IMR-90 (cell line): Measurements from ENCODE around the gene KCTD13. TPM values are rescaled to one million over a fixed set of nuclear protein-coding genes. Genes with fewer than 3 reads are reported as not detected.

Experiments
- ATAC-seq: fragments of 200-7000 bp; cut with Tn5 transposase; 2 replicates; pipeline ENCODE4 v1.9.1; 2020; ENCODE audit warnings: low read depth, mild to moderate bottlenecking, moderate library complexity
- BruUV-seq: library from RNA; stranded (reverse); fragments of 400-500 nt; replicated peaks from 2 replicates; lab custom pipeline; 2021; lab: Mats Ljungman, UMichigan
- CTCF ChIA-PET: fragments of 300-600 bp; formaldehyde crosslinking; extraction: SDS; loops from one replicate; lab custom pipeline; 2021; ENCODE audit warnings: antibody characterized with exemption; lab: Yijun Ruan, JAX
- POLR2A ChIA-PET: fragments of 300-600 bp; sonication (Branson Sonifier 250); formaldehyde crosslinking; loops from one replicate; lab custom pipeline; 2022; ENCODE audit warnings: antibody characterized with exemption; ENCODE audit not compliant: unreplicated experiment; lab: Charles Lee
- DNase-seq: peaks from one replicate; pipeline ENCODE4 v3.0.0; 2013
- H2AFZ ChIP-seq: replicated peaks from 2 replicates; pipeline ENCODE3; 2013; ENCODE audit warnings: low read length, mild to moderate bottlenecking; ENCODE audit not compliant: poor library complexity
- H2AK5ac ChIP-seq: 2 replicates; pipeline ENCODE4 v1.6.1; 2013; ENCODE audit warnings: low read depth, low read length, inconsistent platforms
- H2AK9ac ChIP-seq: replicated peaks from 2 replicates; pipeline ENCODE3; 2013; ENCODE audit warnings: mild to moderate bottlenecking, low read depth, low read length, moderate library complexity; ENCODE audit not compliant: poor library complexity
- H2BK120ac ChIP-seq: 2 replicates; pipeline ENCODE4 v1.6.1; 2013; ENCODE audit warnings: low read depth, low read length, inconsistent platforms
- H2BK15ac ChIP-seq: 3 replicates; pipeline ENCODE4 v1.6.1; 2013; ENCODE audit warnings: low read depth, low read length, inconsistent platforms
- H2BK20ac ChIP-seq: 2 replicates; pipeline ENCODE4 v1.6.1; 2013; ENCODE audit warnings: low read depth, mild to moderate bottlenecking, inconsistent platforms, low read length, moderate library complexity
- H2BK5ac ChIP-seq: 2 replicates; pipeline ENCODE4 v1.6.1; 2013; ENCODE audit warnings: mild to moderate bottlenecking, low read depth, low read length, inconsistent platforms; ENCODE audit not compliant: poor library complexity, severe bottlenecking
- H3K14ac ChIP-seq: replicated peaks from 2 replicates; pipeline ENCODE4 v1.6.1; 2013; ENCODE audit warnings: low read depth, low read length, inconsistent platforms
- H3K18ac ChIP-seq: 2 replicates; pipeline ENCODE4 v1.6.1; 2013; ENCODE audit warnings: low read depth, low read length, control low read depth
- H3K23ac ChIP-seq: 2 replicates; pipeline ENCODE4 v1.6.1; 2013; ENCODE audit warnings: low read depth, low read length, inconsistent platforms
- H3K27ac ChIP-seq: 2 replicates; pipeline ENCODE4 v1.5.1; 2013; ENCODE audit warnings: mild to moderate bottlenecking, control low read depth, low read length; ENCODE audit not compliant: insufficient read depth
- H3K27me3 ChIP-seq: 2 replicates; pipeline ENCODE4 v1.6.1; 2013; ENCODE audit warnings: low read length; ENCODE audit not compliant: control insufficient read depth, insufficient read depth
- H3K36me3 ChIP-seq: 2 replicates; pipeline ENCODE4 v1.6.1; 2013; ENCODE audit warnings: low read length, mixed read lengths; ENCODE audit not compliant: control insufficient read depth, insufficient read depth
- H3K4ac ChIP-seq: 2 replicates; pipeline ENCODE4 v1.6.1; 2013; ENCODE audit warnings: low read depth, low read length, inconsistent platforms
- H3K4me1 ChIP-seq: 2 replicates; pipeline ENCODE4 v1.6.1; 2013; ENCODE audit warnings: low read length, mixed read lengths; ENCODE audit not compliant: control insufficient read depth, insufficient read depth
- H3K4me2 ChIP-seq: 2 replicates; pipeline ENCODE4 v1.6.1; 2013; ENCODE audit warnings: low read depth, mild to moderate bottlenecking, control low read depth, low read length, moderate library complexity
- H3K4me3 ChIP-seq: 2 replicates; pipeline ENCODE4 v1.5.1; 2013; ENCODE audit warnings: low read depth, mild to moderate bottlenecking, control low read depth, low read length, moderate library complexity; ENCODE audit not compliant: insufficient read depth
- H3K56ac ChIP-seq: 2 replicates; pipeline ENCODE4 v1.6.1; 2013; ENCODE audit warnings: low read length, inconsistent platforms; ENCODE audit not compliant: insufficient read depth; ENCODE audit errors: extremely low read depth
- H3K79me1 ChIP-seq, 2 experiments: 2 replicates each; pipeline ENCODE4 v1.6.1; 2013; ENCODE audit warnings: low read length in 2 of 2, inconsistent platforms in 1 of 2, low read depth in 1 of 2
- H3K9ac ChIP-seq: 2 replicates; pipeline ENCODE4 v1.6.1; 2013; ENCODE audit warnings: low read depth, low read length, control low read depth
- H3K9me1 ChIP-seq: 2 replicates; pipeline ENCODE4 v1.6.1; 2013; ENCODE audit warnings: low read length, inconsistent platforms; ENCODE audit not compliant: insufficient read depth
- H3K9me3 ChIP-seq: 2 replicates; pipeline ENCODE4 v1.6.1; 2013; ENCODE audit warnings: low read length; ENCODE audit not compliant: control insufficient read depth, insufficient read depth
- H4K20me1 ChIP-seq: 2 replicates; pipeline ENCODE4 v1.6.1; 2013; ENCODE audit warnings: low read length, inconsistent platforms; ENCODE audit not compliant: insufficient read depth
- H4K5ac ChIP-seq: 2 replicates; pipeline ENCODE4 v1.6.1; 2013; ENCODE audit warnings: mild to moderate bottlenecking, low read depth, low read length, control low read depth
- H4K8ac ChIP-seq, 2 experiments: 2 replicates each; pipeline ENCODE4 v1.6.1; 2013; ENCODE audit warnings: low read depth in 2 of 2, low read length in 2 of 2, control low read depth in 1 of 2, inconsistent platforms in 1 of 2
- H4K91ac ChIP-seq: 2 replicates; pipeline ENCODE4 v1.6.1; 2013; ENCODE audit warnings: low read depth, low read length, inconsistent platforms; ENCODE audit not compliant: insufficient read depth
- CEBPB ChIP-seq: IDR thresholded peaks from 2 replicates; pipeline ENCODE4 v1.6.1; 2012; ENCODE audit warnings: low read depth, low read length, improper control_type of control experiment
- MAFK ChIP-seq: IDR thresholded peaks from 2 replicates; pipeline ENCODE4 v1.6.1; 2012; ENCODE audit warnings: low read depth, low read length, improper control_type of control experiment
- MAZ ChIP-seq: IDR thresholded peaks from 2 replicates; pipeline ENCODE4 v1.6.1; 2012; ENCODE audit warnings: low read depth, mild to moderate bottlenecking, low read length, improper control_type of control experiment, moderate library complexity, borderline replicate concordance
- NFE2L2 ChIP-seq: fragments of 150-350 bp; IDR thresholded peaks from 2 replicates; pipeline ENCODE4 v1.6.1; 2016; ENCODE audit warnings: low read depth, mild to moderate bottlenecking, low read length
- POLR2A ChIP-seq: IDR thresholded peaks from 2 replicates; pipeline ENCODE4 v1.6.1; 2012; ENCODE audit warnings: mild to moderate bottlenecking, low read depth, low read length
- RFX5 ChIP-seq: IDR thresholded peaks from 2 replicates; pipeline ENCODE4 v1.8.0; 2012; ENCODE audit warnings: low read depth, mild to moderate bottlenecking, low read length, moderate library complexity
- WGBS, 2 experiments: methylation state at CpG; one replicate each; pipeline versions ENCODE4 v1.1.5 to v1.1.7; 2013; ENCODE audit warnings: missing lambda C conversion rate in 2 of 2; ENCODE audit not compliant: insufficient read length in 1 of 2; ENCODE audit errors: extremely low coverage in 2 of 2; 5-methylcytosine and 5-hydroxymethylcytosine counted together
- dilution Hi-C: fragments of 300-500 bp; cut with HindIII; formaldehyde crosslinking; loops from one replicate; pipeline ENCODE4 v1.14.3; 2018; ENCODE audit warnings: low sequenced_read_pairs; ENCODE audit not compliant: unreplicated experiment
- in situ Hi-C: fragments of 300-500 bp; cut with MboI; formaldehyde crosslinking; loops from 3 replicates; pipeline ENCODE4 v1.14.3; 2019; ENCODE audit warnings: low sequenced_read_pairs, inconsistent platforms, mixed read lengths
- intact Hi-C: fragments of 100-400 bp; cut with micrococcal nuclease; formaldehyde crosslinking; loops from 2 replicates; pipeline ENCODE4 v1.10.0; 2022
- polyA plus RNA-seq, 3 experiments: library from polyadenylated mRNA; depleted of rRNA; stranded (reverse); fragments of >200 nt; gene quantifications; 2 replicates each; pipeline ENCODE4 v1.2.3, GENCODE V29; 2012; ENCODE audit warnings: low replicate concordance in 1 of 3
- total RNA-seq: library from RNA; depleted of rRNA; stranded (reverse); fragments of >200 nt; gene quantifications from 2 replicates; pipeline ENCODE4 v1.2.3, GENCODE V29; 2012
- TF ChIP-seq, protein P1 (sequence below): fragments of 150-350 bp; IDR thresholded peaks from 2 replicates; pipeline ENCODE4 v1.6.1; 2016; ENCODE audit warnings: low read depth, mild to moderate bottlenecking, low read length, moderate library complexity, borderline replicate concordance

KCTD13 gene
- total and polyA plus RNA-seq, 2 of the 4 experiments (the other 2 are of a cell fraction) = 4.1 to 20.7 TPM

DNA sequence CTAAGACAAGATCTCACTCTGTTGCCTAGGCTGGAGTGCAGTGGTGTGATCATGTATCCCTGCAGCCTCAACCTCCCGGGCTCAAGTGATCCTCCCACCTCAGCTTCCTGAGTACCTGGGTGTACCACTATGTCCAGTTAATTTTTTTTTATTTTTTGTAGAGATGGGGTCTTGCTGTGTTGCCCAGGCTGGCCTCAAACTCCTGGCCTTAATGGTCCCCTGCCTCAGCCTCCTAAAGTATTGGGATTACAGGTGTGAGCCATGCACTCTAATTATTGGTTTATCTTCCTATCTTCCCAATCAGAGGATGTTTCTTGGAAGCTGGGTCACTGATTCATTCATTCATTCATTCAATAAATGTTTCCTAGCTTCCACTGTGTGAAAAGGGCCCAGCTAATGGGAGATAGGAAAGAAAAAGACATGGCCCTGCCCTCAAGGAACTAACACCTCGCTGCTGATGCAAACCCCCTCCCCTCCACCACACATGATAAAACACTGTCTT lies 17.3 kb downstream of the KCTD13 start:
- Histone ChIP-seq H2BK20ac (no peak overlapping the region), H2AFZ (no peak overlapping the region), H3K27ac (no peak overlapping the region), H2BK5ac (no peak overlapping the region), H3K4me3 (no peak overlapping the region), H3K56ac (no peak overlapping the region), H4K5ac (no peak overlapping the region), H2AK9ac (no peak overlapping the region), H3K36me3 (peaks cover 17% of the 10 kb centered on the region), H3K79me1 (peaks cover 10 to 24% of the 10 kb centered on the region in 2 experiments; a peak in 3 of 4 replicates), H4K20me1 (peaks cover 7% of the 10 kb centered on the region), H3K4me2 (no peak overlapping the region), H3K14ac (no peak overlapping the region), H3K9me1 (peaks cover 22% of the 10 kb centered on the region), H2AK5ac (no peak overlapping the region), H4K8ac (no peak overlapping the region), H3K9me3 (no peaks in the 10 kb centered on the region), H3K4me1 (no peaks in the 10 kb centered on the region; the same call in 1 of the 2 replicates), H4K91ac (no peak overlapping the region), H3K18ac (no peak overlapping the region), H2BK15ac (no peak overlapping the region), H3K27me3 (no peaks in the 10 kb centered on the region), H2BK120ac (no peak overlapping the region), H3K23ac (no peak overlapping the region), H3K9ac (no peak overlapping the region), H3K4ac (no peak overlapping the region)
- TF ChIP-seq MAFK (no peak), NFE2L2 (no peak), MAZ (no peak), RFX5 (no peak), CEBPB (no peak), POLR2A (no peak)
- TF ChIP-seq, protein P1, sequence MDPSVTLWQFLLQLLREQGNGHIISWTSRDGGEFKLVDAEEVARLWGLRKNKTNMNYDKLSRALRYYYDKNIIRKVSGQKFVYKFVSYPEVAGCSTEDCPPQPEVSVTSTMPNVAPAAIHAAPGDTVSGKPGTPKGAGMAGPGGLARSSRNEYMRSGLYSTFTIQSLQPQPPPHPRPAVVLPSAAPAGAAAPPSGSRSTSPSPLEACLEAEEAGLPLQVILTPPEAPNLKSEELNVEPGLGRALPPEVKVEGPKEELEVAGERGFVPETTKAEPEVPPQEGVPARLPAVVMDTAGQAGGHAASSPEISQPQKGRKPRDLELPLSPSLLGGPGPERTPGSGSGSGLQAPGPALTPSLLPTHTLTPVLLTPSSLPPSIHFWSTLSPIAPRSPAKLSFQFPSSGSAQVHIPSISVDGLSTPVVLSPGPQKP = no peak
- dilution Hi-C loops (no loop called here), intact Hi-C loops (no loop called here), in situ Hi-C loops (no loop called here)
- ChIA-PET CTCF (no interaction called here), POLR2A (no interaction called here)
- ATAC-seq (no peak), DNase-seq (no peak)
- WGBS, 2 experiments = no CpG with 5 or more reads among the region's 2 CpGs
- BruUV-seq = no TSS peak
